Esophagus muscularis mucosa (tissue), 4 donors: ENCODE measurements around the gene NAA25.

Experiments
- CTCF ChIP-seq, 3 experiments: fragments of 200-600 bp in 2 of 3; fragments of 450-650 bp in 1 of 3; sonication (generic) in 2 of 3; IDR thresholded peaks; one replicate each; pipeline ENCODE4 v1.5.1; 2017 to 2019; ENCODE audit warnings: antibody characterized with exemption in 3 of 3, mild to moderate bottlenecking in 2 of 3, moderate library complexity in 1 of 3
- EP300 ChIP-seq: sonication (generic); formaldehyde crosslinking; IDR thresholded peaks from one replicate; pipeline ENCODE4 v1.6.1; 2017; ENCODE audit warnings: antibody characterized with exemption
- POLR2A ChIP-seq: fragments of 450-650 bp; IDR thresholded peaks from one replicate; pipeline ENCODE4 v1.6.1; 2017; ENCODE audit warnings: antibody characterized with exemption, moderate library complexity, mild to moderate bottlenecking, low read depth

GRCh38 chr12:112121780-112122565 is 13.4 kb upstream of the NAA25 start:
- no peak for TF ChIP-seq CTCF (IDR thresholded peaks at IDR 0.05)
- TF ChIP-seq EP300: no peak
- TF ChIP-seq POLR2A: no peak
